Activated CD4-positive, CD25-positive, alpha-beta regulatory T cell treated with anti-CD3 and anti-CD28 coated beads, Interleukin-2, amount 50 U/mL, for 24 hours (primary cell): Measurements from ENCODE around the gene PPP1R3G.
"Not testable (repeated sequence)": the region's sequence is repeated elsewhere in the genome, so short reads cannot be mapped to it uniquely, and the experiment has no call there.

ENCODE experiments used
- ATAC-seq, 2 donors: fragments of 150-1000 bp; cut with Tn5 transposase; one replicate each; pipeline ENCODE4 v1.10.0; 2021; ENCODE audit warnings: mild to moderate bottlenecking in 1 of 2, moderate library complexity in 1 of 2

PPP1R3G gene

GRCh38 chr6:5084781-5085647 is at the start of gene PPP1R3G:
PPP1R3G (plus strand) TSS chr6:5085341; CDS start chr6:5085486, 145 bp downstream.
- no peak for ATAC-seq

- ATAC-seq, result no peak
These were observed 48.9 kb upstream of the PPP1R3G start for GRCh38 chr6:5036269-5036668.

- no peak for ATAC-seq
These were observed 43.2 kb upstream of the PPP1R3G start for GRCh38 chr6:5041955-5042354.

GRCh38 chr6:5042436-5042835 is 42.7 kb upstream of the PPP1R3G start:
- no peak for ATAC-seq

GRCh38 chr6:5044866-5045265 is 40.3 kb upstream of the PPP1R3G start:
- no peak for ATAC-seq

- ATAC-seq, result no peak
These were observed 39.7 kb upstream of the PPP1R3G start for GRCh38 chr6:5045416-5045815.

- no peak for ATAC-seq
These were observed 38.7 kb upstream of the PPP1R3G start for GRCh38 chr6:5046430-5046829.

- no peak for ATAC-seq
These were observed 35.1 kb upstream of the PPP1R3G start for GRCh38 chr6:5050009-5050408.

- no peak for ATAC-seq
These were observed 33.7 kb upstream of the PPP1R3G start for GRCh38 chr6:5051394-5051793.

GRCh38 chr6:5053038-5053437 is 32.1 kb upstream of the PPP1R3G start:
- no peak for ATAC-seq

GRCh38 chr6:5053864-5054244 is 31.3 kb upstream of the PPP1R3G start:
- no peak for ATAC-seq

GRCh38 chr6:5054245-5054873 is 30.8 kb upstream of the PPP1R3G start:
- no peak for ATAC-seq

- ATAC-seq, result no peak
These were observed 30.0 kb upstream of the PPP1R3G start for GRCh38 chr6:5055118-5055517.

GRCh38 chr6:5058254-5058653 is 26.9 kb upstream of the PPP1R3G start:
- ATAC-seq, result no peak

GRCh38 chr6:5059036-5059896 is 25.9 kb upstream of the PPP1R3G start:
- ATAC-seq, result no peak

GRCh38 chr6:5060439-5060838 is 24.7 kb upstream of the PPP1R3G start:
- not testable (repeated sequence) for ATAC-seq

- ATAC-seq, result no peak
These were observed 24.0 kb upstream of the PPP1R3G start for GRCh38 chr6:5061152-5061551.

- no peak for ATAC-seq
These were observed 21.5 kb upstream of the PPP1R3G start for GRCh38 chr6:5063617-5064016.

GRCh38 chr6:5066456-5067093 is 18.6 kb upstream of the PPP1R3G start:
- ATAC-seq, result no peak

- no peak for ATAC-seq
These were observed 17.8 kb upstream of the PPP1R3G start for GRCh38 chr6:5067305-5067704.

- ATAC-seq, result no peak
These were observed 16.9 kb upstream of the PPP1R3G start for GRCh38 chr6:5068153-5068751.

GRCh38 chr6:5071216-5071615 is 13.9 kb upstream of the PPP1R3G start:
- ATAC-seq, result no peak
